A673 (cell line): ENCODE results near the gene RNU2-63P. TPM values are rescaled to one million over a fixed set of nuclear protein-coding genes. Genes with fewer than 3 reads are reported as not detected.

Source experiments
- BruUV-seq: library from RNA; stranded (reverse); fragments of 400-500 nt; replicated peaks from 2 replicates; lab custom pipeline; 2021; lab: Mats Ljungman, UMichigan
- CTCF ChIA-PET: fragments of 300-600 bp; sonication (Branson Sonifier 250); formaldehyde crosslinking; loops from one replicate; lab custom pipeline; 2022; ENCODE audit warnings: antibody characterized with exemption; lab: Charles Lee
- POLR2A ChIA-PET: fragments of 300-600 bp; sonication (Branson Sonifier 250); formaldehyde crosslinking; loops from one replicate; lab custom pipeline; 2022; ENCODE audit warnings: antibody characterized with exemption; ENCODE audit not compliant: low non-redundant PET; lab: Charles Lee
- DNase-seq: peaks from one replicate; pipeline ENCODE4 v3.0.0-alpha.2; 2015; ENCODE audit warnings: low spot score
- H3K27ac ChIP-seq: fragments of 200-600 bp; sonication (generic); 2 replicates; pipeline ENCODE4 v1.5.1; 2016; ENCODE audit warnings: mixed run types, low read depth, mild to moderate bottlenecking, mixed read lengths, antibody characterized with exemption, low read length; ENCODE audit not compliant: poor library complexity, severe bottlenecking
- H3K27me3 ChIP-seq: fragments of 200-600 bp; sonication (generic); replicated peaks from 2 replicates; pipeline ENCODE4 v1.6.1; 2017; ENCODE audit warnings: mixed run types, low read depth, mild to moderate bottlenecking, mixed read lengths, antibody characterized with exemption, low read length; ENCODE audit not compliant: insufficient read depth, poor library complexity
- H3K36me3 ChIP-seq: fragments of 200-600 bp; sonication (generic); 2 replicates; pipeline ENCODE4 v1.6.1; 2016; ENCODE audit warnings: mixed run types, mild to moderate bottlenecking, mixed read lengths, antibody characterized with exemption, low read length; ENCODE audit not compliant: insufficient read depth, poor library complexity, severe bottlenecking
- H3K4me1 ChIP-seq: fragments of 200-600 bp; sonication (generic); 2 replicates; pipeline ENCODE4 v1.6.1; 2017; ENCODE audit warnings: mixed run types, mild to moderate bottlenecking, mixed read lengths, antibody characterized with exemption, low read length; ENCODE audit not compliant: insufficient read depth, poor library complexity, severe bottlenecking
- H3K4me3 ChIP-seq: fragments of 200-600 bp; sonication (generic); 2 replicates; pipeline ENCODE4 v1.5.1; 2016; ENCODE audit warnings: low read depth, mixed run types, mild to moderate bottlenecking, mixed read lengths, low read length; ENCODE audit not compliant: poor library complexity, severe bottlenecking
- H3K9me3 ChIP-seq: fragments of 200-600 bp; sonication (generic); 2 replicates; pipeline ENCODE4 v1.6.1; 2016; ENCODE audit warnings: mixed run types, low read depth, mild to moderate bottlenecking, mixed read lengths, antibody characterized with exemption, low read length; ENCODE audit not compliant: poor library complexity, severe bottlenecking
- CTCF ChIP-seq: fragments of 300-800, 200-600 bp; sonication (generic); conservative IDR thresholded peaks from 2 replicates; pipeline ENCODE4 v1.5.1; 2017; ENCODE audit warnings: low read depth, mild to moderate bottlenecking, antibody characterized with exemption, low read length, moderate library complexity, mixed read lengths
- EZH2 ChIP-seq: fragments of 200-600 bp; sonication (generic); IDR thresholded peaks from 2 replicates; pipeline ENCODE4 v1.6.1; 2017; ENCODE audit warnings: borderline replicate concordance, low read depth, mild to moderate bottlenecking, mixed read lengths, antibody characterized with exemption, low read length; ENCODE audit not compliant: poor library complexity, severe bottlenecking
- intact Hi-C: fragments of 100-400 bp; cut with micrococcal nuclease; formaldehyde crosslinking; loops from one replicate; pipeline ENCODE4 v1.10.0; 2022; ENCODE audit not compliant: unreplicated experiment
- total RNA-seq: library from RNA; stranded (reverse); gene quantifications from 2 replicates; pipeline ENCODE4 v1.2.3, GENCODE V29; 2021

Gene RNU2-63P
- total RNA-seq, 1 experiment from 2014 or later = 11.4 TPM

GRCh38 chr2:88016960-88017779 is 823 bp upstream of the RNU2-63P start:
- BruUV-seq = no TSS peak
- H3K36me3 ChIP-seq = no peaks in the 10 kb centered on the region
- TF ChIP-seq EZH2 (no peak), CTCF (no peak)
- intact Hi-C loops = no loop called here
- CTCF ChIA-PET = no interaction called here
- no peaks in the 10 kb centered on the region for H3K9me3 ChIP-seq
- POLR2A ChIA-PET = interaction anchor here (0.6 kb wide), 1 partner anchor 23 kb away, joined by 3 read pairs; no protein-coding TSS in a partner anchor
- DNase-seq = no peak
- peak overlapping the region; percentile 57 for H3K4me3 ChIP-seq
- peak overlapping the region; percentile 98 for H3K27ac ChIP-seq
- H3K27me3 ChIP-seq = no peaks in the 10 kb centered on the region
- H3K4me1 ChIP-seq = peaks cover 6% of the 10 kb centered on the region

GRCh38 chr2:88011011-88011410 is 5.3 kb downstream of the RNU2-63P start:
- H3K9me3 ChIP-seq = no peaks in the 10 kb centered on the region
- H3K27ac ChIP-seq = no peak overlapping the region
- ChIA-PET POLR2A (no interaction called here), CTCF (no interaction called here)
- no peak overlapping the region for H3K4me3 ChIP-seq
- intact Hi-C loops = no loop called here
- no peaks in the 10 kb centered on the region for H3K36me3 ChIP-seq
- DNase-seq = no peak
- H3K4me1 ChIP-seq = no peaks in the 10 kb centered on the region
- no TSS peak for BruUV-seq
- TF ChIP-seq EZH2 (no peak), CTCF (no peak)
- no peaks in the 10 kb centered on the region for H3K27me3 ChIP-seq

- intact Hi-C loops = no loop called here
- ChIA-PET CTCF (no interaction called here), POLR2A (no interaction called here)
- Histone ChIP-seq H3K36me3 (no peaks in the 10 kb centered on the region), H3K27ac (no peak overlapping the region), H3K4me3 (no peak overlapping the region), H3K9me3 (no peaks in the 10 kb centered on the region), H3K27me3 (no peaks in the 10 kb centered on the region), H3K4me1 (no peaks in the 10 kb centered on the region)
- TF ChIP-seq CTCF = no peak
- TF ChIP-seq EZH2 = no peak
- DNase-seq = no peak
- BruUV-seq = no TSS peak
These were observed 6.2 kb downstream of the RNU2-63P start for GRCh38 chr2:88010136-88010535.
